SU-DHL-6 (cell line): ENCODE data around the gene ENKD1.

ENCODE experiments used
- EZH2phosphoT487 ChIP-seq: fragments of 200-600 bp; sonication (generic), shearing (Covaris generic); conservative IDR thresholded peaks from 2 replicates; pipeline ENCODE4 v1.6.1; 2018; ENCODE audit warnings: mild to moderate bottlenecking, antibody characterized with exemption, low read length, moderate library complexity, mixed read lengths
- TF ChIP-seq, protein P1 (sequence below): fragments of 200-600 bp; sonication (generic); IDR thresholded peaks from one replicate; pipeline ENCODE4 v1.5.1; 2017; ENCODE audit warnings: antibody characterized with exemption, mild to moderate bottlenecking, low read length, moderate library complexity; ENCODE audit not compliant: insufficient read depth, poor library complexity, severe bottlenecking

DNA sequence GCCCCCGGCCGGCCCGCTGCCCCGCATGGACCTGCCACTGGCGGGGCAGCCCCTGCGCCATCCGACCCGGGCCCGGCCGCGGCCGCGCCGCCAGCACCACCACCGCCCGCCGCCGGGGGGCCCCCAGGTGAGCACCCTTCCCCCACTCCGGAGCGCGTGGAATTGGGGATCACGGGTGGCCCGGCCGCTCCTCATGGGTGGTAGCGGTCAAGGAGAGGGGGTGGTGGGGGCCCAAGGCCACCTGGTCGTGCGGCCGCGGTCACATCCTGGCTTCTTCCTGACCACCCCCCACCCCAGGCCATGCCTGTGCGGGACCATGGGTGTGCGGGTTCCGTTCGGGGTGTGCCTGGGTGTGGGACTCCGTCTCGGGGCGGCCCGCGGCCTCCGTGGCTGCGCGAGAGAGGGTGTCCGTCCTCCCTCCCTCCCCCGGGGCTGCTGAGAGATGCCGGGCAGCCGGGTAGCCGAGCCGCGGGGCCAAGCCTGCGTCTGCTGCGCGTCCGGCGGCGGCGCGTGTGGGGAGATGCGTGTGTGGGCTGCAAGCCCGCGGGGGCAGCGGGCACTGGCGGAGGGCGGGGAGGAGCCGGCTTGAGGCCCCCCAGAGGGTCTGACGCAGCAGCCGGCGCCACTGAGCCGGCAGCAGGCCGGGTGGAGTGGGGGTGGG, 13.3 kb downstream of the ENKD1 start:
- TF ChIP-seq, protein P1, sequence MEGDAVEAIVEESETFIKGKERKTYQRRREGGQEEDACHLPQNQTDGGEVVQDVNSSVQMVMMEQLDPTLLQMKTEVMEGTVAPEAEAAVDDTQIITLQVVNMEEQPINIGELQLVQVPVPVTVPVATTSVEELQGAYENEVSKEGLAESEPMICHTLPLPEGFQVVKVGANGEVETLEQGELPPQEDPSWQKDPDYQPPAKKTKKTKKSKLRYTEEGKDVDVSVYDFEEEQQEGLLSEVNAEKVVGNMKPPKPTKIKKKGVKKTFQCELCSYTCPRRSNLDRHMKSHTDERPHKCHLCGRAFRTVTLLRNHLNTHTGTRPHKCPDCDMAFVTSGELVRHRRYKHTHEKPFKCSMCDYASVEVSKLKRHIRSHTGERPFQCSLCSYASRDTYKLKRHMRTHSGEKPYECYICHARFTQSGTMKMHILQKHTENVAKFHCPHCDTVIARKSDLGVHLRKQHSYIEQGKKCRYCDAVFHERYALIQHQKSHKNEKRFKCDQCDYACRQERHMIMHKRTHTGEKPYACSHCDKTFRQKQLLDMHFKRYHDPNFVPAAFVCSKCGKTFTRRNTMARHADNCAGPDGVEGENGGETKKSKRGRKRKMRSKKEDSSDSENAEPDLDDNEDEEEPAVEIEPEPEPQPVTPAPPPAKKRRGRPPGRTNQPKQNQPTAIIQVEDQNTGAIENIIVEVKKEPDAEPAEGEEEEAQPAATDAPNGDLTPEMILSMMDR: no peak
- no peak for TF ChIP-seq EZH2phosphoT487
